ENCODE results near the gene ATRNL1.

DNA sequence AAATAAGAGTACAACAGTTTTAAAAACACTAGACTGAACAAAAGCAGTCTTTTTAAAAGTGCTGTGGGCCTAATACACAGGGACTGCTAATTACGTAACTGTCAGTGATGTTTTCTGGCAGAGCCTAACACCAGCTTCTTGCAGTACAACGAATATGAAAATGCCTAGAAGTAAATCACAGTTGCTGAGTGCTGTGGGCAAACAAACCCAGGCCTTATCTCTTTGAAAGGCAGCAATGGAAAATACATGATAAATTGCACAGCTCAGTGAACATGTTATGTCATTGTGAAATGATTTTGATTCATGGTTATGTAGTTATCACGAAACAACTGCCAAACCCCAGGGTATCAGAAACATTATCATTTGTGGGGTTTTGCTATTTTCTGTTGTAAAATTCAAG is 751.4 kb downstream of the ATRNL1 start:
- TF ChIP-seq FOXM1 (IDR thresholded peaks at IDR 0.05; ENCODE audit: borderline replicate concordance) (no peak), HDGF (IDR thresholded peaks at IDR 0.05; ENCODE audit: borderline replicate concordance) (no peak), BHLHE40 (IDR thresholded peaks at IDR 0.05; ENCODE audit: borderline replicate concordance) (no peak), ELF4 (IDR thresholded peaks at IDR 0.05) (no peak), SP1 (IDR thresholded peaks at IDR 0.05) (no peak)
